ENCODE measurements around the gene FZD4. TPM values are rescaled to one million over a fixed set of nuclear protein-coding genes. Genes with fewer than 3 reads are reported as not detected.
A peak's percentile ranks its signal among the peaks of the same experiment; 100 is the strongest.
"Not testable (repeated sequence)": the region's sequence is repeated elsewhere in the genome, so short reads cannot be mapped to it uniquely, and the experiment has no call there.

The FZD4 gene
- total RNA-seq, 1 donor from 2014 or later: 26.5 TPM

DNA sequence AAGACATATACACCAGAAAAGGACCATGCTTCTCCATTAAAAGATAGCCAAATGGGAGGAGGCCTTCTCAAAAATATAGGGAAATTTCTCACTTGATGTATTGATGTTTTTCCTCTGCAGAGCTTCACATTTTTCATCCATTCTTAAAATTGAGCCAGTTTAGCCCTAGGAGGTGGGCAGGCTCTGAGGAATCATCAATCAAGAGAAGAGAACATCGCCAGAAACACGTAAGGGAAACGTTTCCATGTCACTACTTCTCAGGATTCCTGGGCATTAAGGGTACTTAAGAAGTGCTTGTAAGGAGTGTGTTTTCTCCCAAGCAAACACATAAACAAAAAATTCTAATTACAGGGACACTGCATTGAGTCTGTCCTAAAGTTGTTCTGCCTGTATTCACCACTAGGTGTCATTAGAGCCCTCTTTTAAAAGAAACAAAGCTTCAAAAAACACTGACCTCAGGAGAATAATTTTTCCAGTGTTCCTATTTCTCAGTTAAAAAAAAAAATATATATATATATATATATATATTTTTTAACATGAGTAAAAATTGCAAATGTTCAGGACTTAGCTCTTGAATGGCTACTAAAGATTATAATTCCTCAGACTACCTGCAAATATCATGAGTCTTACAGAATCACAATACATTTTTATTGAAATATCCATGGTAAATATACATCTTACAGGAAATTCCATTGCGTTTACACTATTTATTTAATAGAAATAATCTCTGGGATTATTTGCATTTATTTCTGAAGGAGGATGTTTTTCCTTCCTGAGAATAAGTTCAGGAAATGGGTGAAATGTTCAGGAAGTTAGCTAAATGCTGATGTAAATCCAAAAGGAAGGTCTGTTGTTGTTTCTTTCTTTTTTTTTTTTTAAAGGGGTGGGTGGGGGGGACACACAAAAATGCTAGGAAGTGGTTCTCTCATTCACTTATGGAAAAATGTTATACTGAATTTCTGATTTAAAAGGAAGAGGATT is 16.0 kb downstream of the FZD4 start:
- intact Hi-C loops (cut with micrococcal nuclease): loop anchor here (5.0 kb wide), 1 partner anchor 343 kb away; no protein-coding TSS in a partner anchor
- no peak for DNase-seq
- H3K27ac ChIP-seq (replicated peaks): peak overlapping the region; percentile 90
- TF ChIP-seq, protein P1, sequence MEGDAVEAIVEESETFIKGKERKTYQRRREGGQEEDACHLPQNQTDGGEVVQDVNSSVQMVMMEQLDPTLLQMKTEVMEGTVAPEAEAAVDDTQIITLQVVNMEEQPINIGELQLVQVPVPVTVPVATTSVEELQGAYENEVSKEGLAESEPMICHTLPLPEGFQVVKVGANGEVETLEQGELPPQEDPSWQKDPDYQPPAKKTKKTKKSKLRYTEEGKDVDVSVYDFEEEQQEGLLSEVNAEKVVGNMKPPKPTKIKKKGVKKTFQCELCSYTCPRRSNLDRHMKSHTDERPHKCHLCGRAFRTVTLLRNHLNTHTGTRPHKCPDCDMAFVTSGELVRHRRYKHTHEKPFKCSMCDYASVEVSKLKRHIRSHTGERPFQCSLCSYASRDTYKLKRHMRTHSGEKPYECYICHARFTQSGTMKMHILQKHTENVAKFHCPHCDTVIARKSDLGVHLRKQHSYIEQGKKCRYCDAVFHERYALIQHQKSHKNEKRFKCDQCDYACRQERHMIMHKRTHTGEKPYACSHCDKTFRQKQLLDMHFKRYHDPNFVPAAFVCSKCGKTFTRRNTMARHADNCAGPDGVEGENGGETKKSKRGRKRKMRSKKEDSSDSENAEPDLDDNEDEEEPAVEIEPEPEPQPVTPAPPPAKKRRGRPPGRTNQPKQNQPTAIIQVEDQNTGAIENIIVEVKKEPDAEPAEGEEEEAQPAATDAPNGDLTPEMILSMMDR (IDR thresholded peaks at IDR 0.05; ENCODE audit: borderline replicate concordance): peak; percentile 79
- H3K27me3 ChIP-seq (ENCODE audit: low read depth): no peaks in the 10 kb centered on the region
- H3K4me3 ChIP-seq: peak overlapping the region; percentile 52
- H3K36me3 ChIP-seq: peaks cover 7% of the 10 kb centered on the region
- no peaks in the 10 kb centered on the region for H3K9me3 ChIP-seq (replicated peaks)
- H3K4me1 ChIP-seq: peaks cover 78% of the 10 kb centered on the region

DNA sequence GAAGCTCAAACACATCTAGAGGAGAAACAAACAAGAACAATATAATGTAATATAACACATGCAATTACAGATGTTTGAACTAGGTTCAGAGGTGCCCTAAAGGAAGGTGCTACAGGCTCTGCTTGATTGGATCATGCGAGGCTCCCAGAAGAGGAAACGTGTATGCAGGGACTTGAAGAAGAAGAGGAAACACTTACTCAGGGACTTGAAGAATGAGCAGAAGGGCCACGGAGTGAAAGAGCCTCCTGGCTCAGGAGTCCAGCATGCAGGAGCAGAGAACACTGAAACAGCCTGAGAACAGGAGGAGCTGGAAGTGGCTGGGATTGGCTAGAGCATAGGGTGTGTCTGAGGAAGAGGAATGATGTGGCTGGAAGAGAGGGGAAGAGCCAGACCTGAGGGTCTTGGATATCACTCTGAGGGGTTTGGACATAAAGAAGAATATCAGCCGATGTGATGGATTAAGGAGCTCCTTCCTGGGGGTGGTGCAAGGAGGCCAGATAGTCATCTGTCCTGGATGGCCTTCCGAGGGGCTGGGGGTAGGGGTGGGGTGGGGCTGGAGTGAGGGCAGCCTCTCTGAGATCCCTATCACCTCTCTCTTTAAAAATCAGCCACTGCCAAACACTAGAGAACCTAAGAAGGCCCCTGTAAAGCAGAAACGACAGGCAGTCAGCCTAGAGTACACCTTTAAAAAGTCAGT is 16.8 kb downstream of the FZD4 start:
- no peaks in the 10 kb centered on the region for H3K36me3 ChIP-seq
- TF ChIP-seq, protein P1 (IDR thresholded peaks at IDR 0.05; ENCODE audit: borderline replicate concordance): no peak
- intact Hi-C loops (cut with micrococcal nuclease): loop anchor here (5.0 kb wide), 1 partner anchor 344 kb away; no protein-coding TSS in a partner anchor
- peak overlapping the region; percentile 90 for H3K27ac ChIP-seq (replicated peaks)
- H3K4me3 ChIP-seq: no peak overlapping the region
- DNase-seq: no peak
- H3K27me3 ChIP-seq (ENCODE audit: low read depth): no peaks in the 10 kb centered on the region
- peaks cover 78% of the 10 kb centered on the region for H3K4me1 ChIP-seq
- no peaks in the 10 kb centered on the region for H3K9me3 ChIP-seq (replicated peaks)

DNA sequence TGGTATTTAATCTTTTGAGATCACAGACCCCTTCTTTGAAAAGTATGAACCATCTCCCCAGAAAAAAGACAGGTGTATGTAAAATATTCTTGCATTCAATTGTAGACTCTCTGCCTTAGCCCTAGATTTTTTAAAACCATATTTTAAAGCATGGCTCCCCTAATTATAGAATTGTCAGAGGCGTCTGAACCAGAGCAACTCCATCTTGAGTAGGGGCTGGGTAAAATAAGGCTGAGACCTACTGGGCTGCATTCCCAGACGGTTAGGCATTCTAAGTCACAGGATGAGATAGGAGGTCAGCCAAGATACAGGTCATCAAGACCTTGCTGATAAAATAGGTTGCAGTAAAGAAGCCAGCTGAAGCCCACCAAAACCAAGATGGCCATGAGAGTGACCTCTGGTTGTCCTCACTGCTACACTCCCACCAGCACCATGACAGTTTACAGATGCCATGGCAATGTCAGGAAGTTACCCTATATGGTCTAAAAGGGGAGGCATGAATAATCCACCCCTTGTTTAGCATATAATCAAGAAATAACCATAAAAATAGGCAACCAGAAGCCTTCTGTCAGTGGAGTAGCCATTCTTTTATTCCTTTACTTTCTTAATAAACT is 17.9 kb downstream of the FZD4 start:
- not testable (repeated sequence) for H3K27ac ChIP-seq (replicated peaks)

DNA sequence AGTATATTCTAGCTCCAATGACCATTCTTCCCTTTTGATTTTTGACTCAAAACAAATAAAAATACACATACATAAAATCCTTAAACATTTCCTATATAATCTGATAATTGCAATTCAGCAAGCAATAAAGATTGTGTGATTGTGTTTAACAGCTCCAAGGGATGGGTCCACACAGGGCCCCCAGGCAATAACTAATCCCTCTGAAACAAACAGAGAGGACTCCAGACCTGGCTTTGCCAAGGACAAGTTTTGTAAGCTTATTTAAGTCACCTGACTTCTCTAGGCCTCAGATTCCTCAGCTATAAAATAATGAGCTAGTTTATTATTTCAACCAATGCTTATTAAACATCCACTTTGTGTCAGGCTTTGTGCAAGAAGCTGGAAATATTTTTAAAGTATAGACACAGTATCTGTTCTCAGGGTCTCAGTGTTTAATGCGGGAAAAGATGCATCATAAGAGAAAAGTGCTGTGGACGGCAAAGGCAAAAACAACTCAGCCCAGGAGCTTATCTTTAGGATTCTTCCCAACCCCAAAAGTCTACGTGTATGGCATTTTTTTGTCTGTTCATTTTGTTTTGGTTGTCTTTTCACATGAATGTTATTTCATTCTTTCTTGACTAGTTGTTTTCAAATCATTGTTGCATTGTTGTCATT is 20.1 kb downstream of the FZD4 start:
- peaks cover 63% of the 10 kb centered on the region for H3K4me1 ChIP-seq
- intact Hi-C loops (cut with micrococcal nuclease): loop anchor here (5.0 kb wide), 1 partner anchor 347 kb away; no protein-coding TSS in a partner anchor
- no peaks in the 10 kb centered on the region for H3K36me3 ChIP-seq
- no peaks in the 10 kb centered on the region for H3K27me3 ChIP-seq (ENCODE audit: low read depth)
- no peak overlapping the region for H3K4me3 ChIP-seq
- H3K9me3 ChIP-seq (replicated peaks): no peaks in the 10 kb centered on the region
- DNase-seq: no peak
- H3K27ac ChIP-seq (replicated peaks): no peak overlapping the region
- TF ChIP-seq, protein P1 (IDR thresholded peaks at IDR 0.05; ENCODE audit: borderline replicate concordance): no peak

More for the DNA sequence above, 17.9 kb downstream of the FZD4 start:
- H3K27me3 ChIP-seq (ENCODE audit: low read depth); H3K9me3 ChIP-seq (replicated peaks); H3K4me3 ChIP-seq; DNase-seq; H3K36me3 ChIP-seq: not testable (repeated sequence)
- intact Hi-C loops (cut with micrococcal nuclease): loop anchor here (5.0 kb wide), 1 partner anchor 345 kb away; no protein-coding TSS in a partner anchor
- H3K4me1 ChIP-seq: peaks cover 71% of the 10 kb centered on the region

DNA sequence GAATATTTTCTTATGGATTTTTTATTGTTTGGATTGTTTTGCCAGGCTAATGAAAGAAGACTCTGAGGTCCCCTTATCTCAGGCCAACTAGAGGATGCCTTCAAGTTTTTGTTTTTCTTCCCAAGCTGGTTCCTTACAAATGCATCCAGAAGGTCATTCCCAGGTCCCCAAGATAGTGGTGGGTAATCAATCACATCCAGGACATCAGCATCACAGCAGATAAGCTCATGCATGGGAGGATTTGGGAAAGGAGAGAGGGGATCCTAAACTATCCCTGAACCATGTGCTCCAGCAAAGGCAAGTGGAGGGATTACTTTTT is 20.7 kb downstream of the FZD4 start:
- H3K4me1 ChIP-seq: peaks cover 58% of the 10 kb centered on the region
- no peak overlapping the region for H3K27ac ChIP-seq (replicated peaks)
- H3K27me3 ChIP-seq (ENCODE audit: low read depth): no peaks in the 10 kb centered on the region
- no peak overlapping the region for H3K4me3 ChIP-seq
- H3K36me3 ChIP-seq: no peaks in the 10 kb centered on the region
- intact Hi-C loops (cut with micrococcal nuclease): no loop called here
- H3K9me3 ChIP-seq (replicated peaks): no peaks in the 10 kb centered on the region
- no peak for DNase-seq
- TF ChIP-seq, protein P1 (IDR thresholded peaks at IDR 0.05; ENCODE audit: borderline replicate concordance): no peak

Data from left ventricle myocardium inferior (tissue), 1 donor.